ENCODE results near the gene PSRC1.

Gene PSRC1

DNA sequence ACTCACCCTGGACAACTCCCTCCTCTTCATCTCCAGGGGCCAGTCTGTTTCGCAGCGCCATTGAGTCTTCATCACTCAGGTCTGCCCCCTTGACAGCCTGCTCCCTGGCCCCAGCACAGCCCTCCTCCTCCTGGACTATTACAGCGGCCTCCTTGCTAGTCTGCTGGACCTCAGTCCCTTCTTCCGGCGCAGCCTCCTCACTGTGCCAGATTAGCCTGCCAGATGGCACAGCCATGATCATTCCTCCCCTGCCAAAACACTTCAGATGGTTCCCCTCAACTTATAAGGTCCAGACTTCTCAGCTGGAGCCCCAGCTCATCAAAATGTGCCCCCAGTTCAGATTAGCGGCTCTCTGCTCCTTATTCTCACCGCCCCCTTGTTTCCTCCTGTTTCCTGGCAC lies 40.6 kb downstream of the PSRC1 start:
- H3K27me3 ChIP-seq (ENCODE audit: insufficient read depth, low read length, poor library complexity, severe bottlenecking), result no peaks in the 10 kb centered on the region
- peaks cover 17% of the 10 kb centered on the region; the same call in 1 of the 2 replicates for H3K36me3 ChIP-seq (ENCODE audit: insufficient read depth, low read length)
- no peak overlapping the region for H3K4me2 ChIP-seq (ENCODE audit: low read depth, low read length, poor library complexity, severe bottlenecking)
- no peak for TF ChIP-seq EZH2phosphoT487 (IDR thresholded peaks at IDR 0.05; ENCODE audit: borderline replicate concordance)
- TF ChIP-seq, protein P1, sequence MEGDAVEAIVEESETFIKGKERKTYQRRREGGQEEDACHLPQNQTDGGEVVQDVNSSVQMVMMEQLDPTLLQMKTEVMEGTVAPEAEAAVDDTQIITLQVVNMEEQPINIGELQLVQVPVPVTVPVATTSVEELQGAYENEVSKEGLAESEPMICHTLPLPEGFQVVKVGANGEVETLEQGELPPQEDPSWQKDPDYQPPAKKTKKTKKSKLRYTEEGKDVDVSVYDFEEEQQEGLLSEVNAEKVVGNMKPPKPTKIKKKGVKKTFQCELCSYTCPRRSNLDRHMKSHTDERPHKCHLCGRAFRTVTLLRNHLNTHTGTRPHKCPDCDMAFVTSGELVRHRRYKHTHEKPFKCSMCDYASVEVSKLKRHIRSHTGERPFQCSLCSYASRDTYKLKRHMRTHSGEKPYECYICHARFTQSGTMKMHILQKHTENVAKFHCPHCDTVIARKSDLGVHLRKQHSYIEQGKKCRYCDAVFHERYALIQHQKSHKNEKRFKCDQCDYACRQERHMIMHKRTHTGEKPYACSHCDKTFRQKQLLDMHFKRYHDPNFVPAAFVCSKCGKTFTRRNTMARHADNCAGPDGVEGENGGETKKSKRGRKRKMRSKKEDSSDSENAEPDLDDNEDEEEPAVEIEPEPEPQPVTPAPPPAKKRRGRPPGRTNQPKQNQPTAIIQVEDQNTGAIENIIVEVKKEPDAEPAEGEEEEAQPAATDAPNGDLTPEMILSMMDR (conservative IDR thresholded peaks at IDR 0.05; ENCODE audit: low read length), result no peak
- no peaks in the 10 kb centered on the region for H3K4me1 ChIP-seq (ENCODE audit: insufficient read depth, low read length, poor library complexity, severe bottlenecking)
- H3K9ac ChIP-seq (ENCODE audit: low read depth, low read length, poor library complexity, severe bottlenecking), result no peak overlapping the region
- H3F3A ChIP-seq (ENCODE audit: low read depth), result no peaks in the 10 kb centered on the region
- no peaks in the 10 kb centered on the region for H3K9me3 ChIP-seq (ENCODE audit: insufficient read depth, low read depth, low read length)
- no peak overlapping the region for H3K4me3 ChIP-seq (ENCODE audit: low read length, poor library complexity, severe bottlenecking)
- no peaks in the 10 kb centered on the region for H3K79me2 ChIP-seq (ENCODE audit: insufficient read depth, low read length)
- no peak overlapping the region for H2AFZ ChIP-seq (ENCODE audit: low read length)
- H4K20me1 ChIP-seq (ENCODE audit: insufficient read depth, low read length, poor library complexity, severe bottlenecking), result no peaks in the 10 kb centered on the region
- no peaks in the 10 kb centered on the region for H3K9me2 ChIP-seq (replicated peaks; ENCODE audit: low read depth, low read length)

DNA sequence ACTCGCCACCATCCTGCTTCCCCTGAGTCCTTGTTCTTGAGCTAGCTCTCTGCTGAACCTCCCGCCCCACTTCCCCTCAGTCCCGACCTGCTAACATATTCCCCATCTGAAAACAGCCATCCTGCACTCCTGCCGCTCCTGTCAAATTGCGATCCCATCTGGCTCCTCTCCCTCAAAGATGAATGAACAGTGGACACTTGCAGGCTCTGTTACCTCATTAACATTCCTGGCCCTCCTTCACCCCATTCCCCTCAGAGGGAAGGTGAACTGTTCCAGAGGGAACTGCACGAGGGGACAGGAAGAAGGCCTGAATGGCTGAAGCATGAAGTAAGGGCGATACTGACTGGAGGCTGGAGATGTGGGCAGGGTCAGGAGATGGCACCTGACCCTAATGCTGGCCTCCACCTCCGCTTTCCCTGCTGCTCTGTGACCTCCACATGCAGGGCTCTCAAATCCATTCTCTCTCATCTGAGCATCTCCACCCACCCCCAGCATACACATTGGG lies 41.1 kb downstream of the PSRC1 start:
- Histone ChIP-seq H3K4me3 (ENCODE audit: low read length, poor library complexity, severe bottlenecking) (no peak overlapping the region), H3K9me3 (ENCODE audit: insufficient read depth, low read depth, low read length) (no peaks in the 10 kb centered on the region), H3K79me2 (ENCODE audit: insufficient read depth, low read length) (no peaks in the 10 kb centered on the region), H2AFZ (ENCODE audit: low read length) (no peak overlapping the region), H3K36me3 (ENCODE audit: insufficient read depth, low read length) (peaks cover 22% of the 10 kb centered on the region; the same call in 1 of the 2 replicates), H3K27me3 (ENCODE audit: insufficient read depth, low read length, poor library complexity, severe bottlenecking) (no peaks in the 10 kb centered on the region), H3K9ac (ENCODE audit: low read depth, low read length, poor library complexity, severe bottlenecking) (no peak overlapping the region), H3K4me2 (ENCODE audit: low read depth, low read length, poor library complexity, severe bottlenecking) (no peak overlapping the region), H3K4me1 (ENCODE audit: insufficient read depth, low read length, poor library complexity, severe bottlenecking) (no peaks in the 10 kb centered on the region), H4K20me1 (ENCODE audit: insufficient read depth, low read length, poor library complexity, severe bottlenecking) (no peaks in the 10 kb centered on the region), H3F3A (ENCODE audit: low read depth) (no peaks in the 10 kb centered on the region), H3K9me2 (replicated peaks; ENCODE audit: low read depth, low read length) (no peaks in the 10 kb centered on the region)
- TF ChIP-seq EZH2phosphoT487 (IDR thresholded peaks at IDR 0.05; ENCODE audit: borderline replicate concordance), result no peak
- TF ChIP-seq, protein P1 (conservative IDR thresholded peaks at IDR 0.05; ENCODE audit: low read length), result no peak

DNA sequence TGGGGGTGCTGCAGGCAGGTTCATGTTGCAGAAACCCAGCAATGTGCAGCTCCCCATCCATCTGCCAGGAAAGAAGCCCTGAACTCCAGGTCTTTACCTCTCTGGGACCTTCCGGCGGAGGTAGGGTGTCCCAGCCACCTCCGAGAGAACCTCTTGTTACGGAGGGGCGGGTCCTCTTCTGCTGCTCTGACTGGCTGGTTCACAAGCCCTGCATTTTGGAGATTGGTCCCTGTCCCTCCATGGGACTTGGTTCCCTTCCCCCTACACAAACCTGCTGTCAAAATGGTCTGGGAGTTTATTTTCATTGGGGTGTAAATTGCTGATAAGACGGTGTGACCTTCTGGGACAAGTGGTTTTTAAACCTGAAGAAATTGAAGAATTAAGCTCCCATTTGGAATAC lies 41.6 kb downstream of the PSRC1 start:
- H3K9me2 ChIP-seq (replicated peaks; ENCODE audit: low read depth, low read length), result no peaks in the 10 kb centered on the region
- no peak overlapping the region for H2AFZ ChIP-seq (ENCODE audit: low read length)
- no peak overlapping the region for H3K4me2 ChIP-seq (ENCODE audit: low read depth, low read length, poor library complexity, severe bottlenecking)
- no peaks in the 10 kb centered on the region for H4K20me1 ChIP-seq (ENCODE audit: insufficient read depth, low read length, poor library complexity, severe bottlenecking)
- no peaks in the 10 kb centered on the region for H3K27me3 ChIP-seq (ENCODE audit: insufficient read depth, low read length, poor library complexity, severe bottlenecking)
- no peaks in the 10 kb centered on the region for H3K79me2 ChIP-seq (ENCODE audit: insufficient read depth, low read length)
- peaks cover 28% of the 10 kb centered on the region; the same call in 1 of the 2 replicates for H3K36me3 ChIP-seq (ENCODE audit: insufficient read depth, low read length)
- no peaks in the 10 kb centered on the region for H3K9me3 ChIP-seq (ENCODE audit: insufficient read depth, low read depth, low read length)
- no peaks in the 10 kb centered on the region for H3K4me1 ChIP-seq (ENCODE audit: insufficient read depth, low read length, poor library complexity, severe bottlenecking)
- TF ChIP-seq, protein P1 (conservative IDR thresholded peaks at IDR 0.05; ENCODE audit: low read length), result no peak
- no peak for TF ChIP-seq EZH2phosphoT487 (IDR thresholded peaks at IDR 0.05; ENCODE audit: borderline replicate concordance)
- H3K4me3 ChIP-seq (ENCODE audit: low read length, poor library complexity, severe bottlenecking), result no peak overlapping the region
- no peaks in the 10 kb centered on the region for H3F3A ChIP-seq (ENCODE audit: low read depth)
- H3K9ac ChIP-seq (ENCODE audit: low read depth, low read length, poor library complexity, severe bottlenecking), result no peak overlapping the region
